Peyer's patch (tissue), 4 donors: Measurements from ENCODE around the gene AHRR. TPM values are rescaled to one million over a fixed set of nuclear protein-coding genes. Genes with fewer than 3 reads are reported as not detected.

Experiments used
- DNase-seq, 3 donors: peaks; one replicate each; pipeline ENCODE4 v3.0.0-alpha.2; 2017 to 2019
- H3K27ac ChIP-seq, 4 donors: fragments of 200-600 bp; sonication (generic); one replicate each; pipeline ENCODE4 v1.5.1; 2016 to 2019
- H3K27me3 ChIP-seq, 2 donors: fragments of 200-600 bp; sonication (generic); one replicate each; pipeline ENCODE4 v1.5.1; 2019
- H3K36me3 ChIP-seq, 3 donors: fragments of 200-600 bp; sonication (generic); one replicate each; pipeline ENCODE4 v1.5.1; 2016 to 2019
- H3K4me1 ChIP-seq, 4 donors: fragments of 200-600 bp; sonication (generic); one replicate each; pipeline ENCODE4 v1.5.1; 2016 to 2019
- H3K4me3 ChIP-seq, 4 donors: fragments of 200-600 bp; sonication (generic); 1 replicate in 3 of 4; 2 replicates in 1 of 4; pipeline ENCODE4 v1.5.1; 2016 to 2019; ENCODE audit warnings: mild to moderate bottlenecking in 1 of 4
- H3K9me3 ChIP-seq, 4 donors: fragments of 200-600 bp; sonication (generic); one replicate each; pipeline ENCODE4 v1.5.1; 2016 to 2019; ENCODE audit warnings: mild to moderate bottlenecking in 1 of 4
- POLR2A ChIP-seq, 2 donors: fragments of 450-650 bp; IDR thresholded peaks; one replicate each; pipeline ENCODE4 v1.5.1; 2017; ENCODE audit warnings: antibody characterized with exemption in 2 of 2, mild to moderate bottlenecking in 2 of 2, moderate library complexity in 2 of 2
- total RNA-seq, 4 donors: library from RNA; depleted of rRNA; stranded (reverse); fragments of >200 nt; gene quantifications; one replicate each; pipeline ENCODE4 v1.1.0, GENCODE V29; 2016
- TF ChIP-seq, protein P1 (sequence below), 6 experiments: fragments of 450-650 bp in 4 of 6; fragments of 200-600 bp in 2 of 6; sonication (generic) in 1 of 6; IDR thresholded peaks; one replicate each; pipeline ENCODE4 v1.5.1; 2017 to 2019; ENCODE audit warnings: antibody characterized with exemption in 6 of 6, mild to moderate bottlenecking in 3 of 6, moderate library complexity in 1 of 6

The AHRR gene
- total RNA-seq, 4 donors from 2014 or later = 1.6 to 28.1 (median 2.4) TPM

DNA sequence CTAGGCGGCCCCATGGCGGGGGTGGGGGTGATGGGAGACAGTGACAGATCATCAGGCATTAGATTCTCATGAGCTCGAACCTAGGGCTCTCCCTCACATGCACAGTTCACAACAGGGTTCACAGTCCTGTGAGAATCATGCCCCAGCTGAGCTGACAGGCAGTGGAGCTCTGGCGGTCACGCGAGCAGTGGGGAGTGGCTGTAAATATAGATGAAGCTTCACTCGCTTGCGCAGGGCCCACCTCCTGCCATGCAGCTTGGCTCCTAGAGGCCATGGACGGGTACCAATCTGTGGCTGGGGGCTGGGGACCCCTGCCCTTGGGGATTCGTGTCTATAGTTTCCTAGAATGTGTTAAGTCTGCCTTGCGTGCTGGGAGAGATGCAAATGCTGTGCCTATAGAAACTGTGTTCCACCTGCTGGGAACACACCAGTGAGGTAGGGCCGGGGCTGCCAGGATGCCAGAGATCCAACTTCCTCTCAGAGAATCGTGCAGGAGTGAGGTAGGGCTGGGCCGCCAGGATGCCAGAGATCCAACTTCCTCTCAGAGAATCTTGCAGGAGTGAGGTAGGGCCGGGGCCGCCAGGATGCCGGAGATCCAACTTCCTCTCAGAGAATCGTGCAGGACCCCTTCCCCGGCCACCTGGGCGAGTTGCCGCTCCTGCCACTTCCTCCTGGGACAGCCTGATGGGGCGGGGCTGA lies 107.4 kb downstream of the AHRR start:
- no peaks in the 10 kb centered on the region for H3K36me3 ChIP-seq
- no peaks in the 10 kb centered on the region for H3K9me3 ChIP-seq
- peak in 1 of 3 donors; percentile 29 for DNase-seq
- TF ChIP-seq POLR2A (IDR thresholded peaks at IDR 0.05) = no peak
- TF ChIP-seq, protein P1, sequence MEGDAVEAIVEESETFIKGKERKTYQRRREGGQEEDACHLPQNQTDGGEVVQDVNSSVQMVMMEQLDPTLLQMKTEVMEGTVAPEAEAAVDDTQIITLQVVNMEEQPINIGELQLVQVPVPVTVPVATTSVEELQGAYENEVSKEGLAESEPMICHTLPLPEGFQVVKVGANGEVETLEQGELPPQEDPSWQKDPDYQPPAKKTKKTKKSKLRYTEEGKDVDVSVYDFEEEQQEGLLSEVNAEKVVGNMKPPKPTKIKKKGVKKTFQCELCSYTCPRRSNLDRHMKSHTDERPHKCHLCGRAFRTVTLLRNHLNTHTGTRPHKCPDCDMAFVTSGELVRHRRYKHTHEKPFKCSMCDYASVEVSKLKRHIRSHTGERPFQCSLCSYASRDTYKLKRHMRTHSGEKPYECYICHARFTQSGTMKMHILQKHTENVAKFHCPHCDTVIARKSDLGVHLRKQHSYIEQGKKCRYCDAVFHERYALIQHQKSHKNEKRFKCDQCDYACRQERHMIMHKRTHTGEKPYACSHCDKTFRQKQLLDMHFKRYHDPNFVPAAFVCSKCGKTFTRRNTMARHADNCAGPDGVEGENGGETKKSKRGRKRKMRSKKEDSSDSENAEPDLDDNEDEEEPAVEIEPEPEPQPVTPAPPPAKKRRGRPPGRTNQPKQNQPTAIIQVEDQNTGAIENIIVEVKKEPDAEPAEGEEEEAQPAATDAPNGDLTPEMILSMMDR (IDR thresholded peaks at IDR 0.05) = no peak
- peaks cover 0 to 10% (median 0%) of the 10 kb centered on the region in 4 donors for H3K4me1 ChIP-seq
- H3K4me3 ChIP-seq = no peak overlapping the region
- H3K27me3 ChIP-seq = no peaks in the 10 kb centered on the region
- H3K27ac ChIP-seq = no peak overlapping the region

DNA sequence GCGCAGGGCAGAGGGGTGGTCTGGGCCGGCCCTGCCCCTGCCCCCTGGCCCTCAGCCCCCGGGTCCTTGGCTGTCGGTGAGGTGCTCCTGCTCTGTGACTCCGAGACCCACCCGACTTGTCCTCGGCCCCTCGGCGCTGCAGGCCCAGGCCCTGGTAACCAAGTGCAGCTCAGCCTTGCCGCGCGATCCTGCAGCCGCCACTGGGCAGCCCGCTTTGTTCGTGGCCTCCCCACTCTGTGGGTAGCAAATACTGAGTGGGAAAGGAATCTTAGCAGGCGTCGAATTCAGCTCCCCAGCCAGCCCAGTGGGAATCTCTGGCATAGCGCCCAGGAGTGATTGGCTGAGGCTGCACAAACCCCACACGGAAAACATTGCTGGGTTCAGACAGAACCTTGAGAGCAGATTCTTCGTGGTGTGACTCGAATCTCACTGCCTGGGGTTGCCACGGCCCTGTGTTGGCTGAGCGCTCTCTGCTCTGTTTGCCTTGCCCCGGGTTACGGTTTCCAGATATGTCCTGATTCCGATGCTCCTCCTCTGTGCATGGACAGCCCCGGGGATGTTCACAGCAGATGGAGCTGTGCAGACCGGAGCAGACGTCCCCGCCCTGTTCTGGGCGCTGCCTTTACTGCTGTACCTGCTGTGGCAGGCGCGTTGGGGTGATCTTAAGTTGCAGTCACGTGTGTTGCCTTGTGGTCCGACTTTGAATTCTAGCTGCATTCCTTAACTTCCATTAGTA lies 108.1 kb downstream of the AHRR start:
- TF ChIP-seq, protein P1 (IDR thresholded peaks at IDR 0.05) = no peak
- no peak for TF ChIP-seq POLR2A (IDR thresholded peaks at IDR 0.05)
- Histone ChIP-seq H3K4me3 (no peak overlapping the region), H3K9me3 (no peaks in the 10 kb centered on the region), H3K27ac (no peak overlapping the region), H3K4me1 (peaks cover 0 to 10% (median 0%) of the 10 kb centered on the region in 4 donors), H3K36me3 (no peaks in the 10 kb centered on the region), H3K27me3 (no peaks in the 10 kb centered on the region)
- DNase-seq = peak in 2 of 3 donors; percentile 49 to 67

GRCh38 chr5:430214-430925 lies 108.9 kb downstream of the AHRR start:
- DNase-seq = peak in 2 of 3 donors; percentile 38 to 43
- H3K4me3 ChIP-seq = no peak overlapping the region
- no peaks in the 10 kb centered on the region for H3K9me3 ChIP-seq
- no peaks in the 10 kb centered on the region for H3K27me3 ChIP-seq
- no peak overlapping the region for H3K27ac ChIP-seq
- no peak for TF ChIP-seq POLR2A (IDR thresholded peaks at IDR 0.05)
- TF ChIP-seq, protein P1 (IDR thresholded peaks at IDR 0.05) = no peak
- no peaks in the 10 kb centered on the region for H3K36me3 ChIP-seq
- peaks cover 0 to 10% (median 0%) of the 10 kb centered on the region in 4 donors for H3K4me1 ChIP-seq

DNA sequence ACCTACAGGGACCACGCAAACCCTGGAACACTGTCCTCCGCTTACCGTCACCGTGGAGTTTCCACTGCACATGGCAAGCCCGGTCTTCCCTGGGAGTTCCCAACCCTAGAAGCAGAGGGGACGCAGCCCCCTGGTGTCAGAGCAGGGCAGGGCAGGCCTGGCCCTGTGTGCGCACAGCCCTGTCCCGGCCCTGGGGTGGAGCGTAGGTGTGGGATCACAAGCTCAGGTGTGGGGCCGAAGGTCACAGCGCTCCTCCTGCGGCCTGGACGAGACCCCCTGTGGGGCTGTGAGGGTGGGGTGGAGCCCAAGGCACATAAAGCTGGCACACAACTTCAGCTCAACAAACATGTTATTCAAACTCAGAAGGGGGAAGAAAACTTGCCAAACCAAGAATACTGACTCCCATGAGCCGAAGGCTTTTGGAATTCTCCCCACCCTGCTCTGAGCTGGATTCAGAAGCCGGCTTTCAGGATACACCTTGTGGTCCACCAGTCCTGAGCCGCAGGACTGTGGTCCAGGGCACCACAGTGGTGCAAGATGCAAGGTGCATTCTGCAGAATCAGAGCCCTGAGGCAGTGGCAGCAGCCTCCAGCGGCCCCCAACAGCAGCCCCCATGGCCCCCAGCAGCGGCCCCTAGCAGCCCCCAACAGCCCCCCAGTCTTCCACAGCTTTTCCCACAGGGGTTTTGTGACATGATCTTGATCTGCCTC lies 109.6 kb downstream of the AHRR start:
- Histone ChIP-seq H3K36me3 (no peaks in the 10 kb centered on the region), H3K27ac (no peak overlapping the region), H3K9me3 (no peaks in the 10 kb centered on the region), H3K27me3 (no peaks in the 10 kb centered on the region), H3K4me1 (peaks cover 0 to 10% (median 0%) of the 10 kb centered on the region in 4 donors), H3K4me3 (no peak overlapping the region)
- TF ChIP-seq, protein P1 (IDR thresholded peaks at IDR 0.05) = peak; percentile 55 to 71 (median 60)
- no peak for TF ChIP-seq POLR2A (IDR thresholded peaks at IDR 0.05)
- DNase-seq = peak; percentile 48 to 77 (median 61)

- no peaks in the 10 kb centered on the region for H3K9me3 ChIP-seq
- H3K27ac ChIP-seq = no peak overlapping the region
These were observed 110.2 kb downstream of the AHRR start for GRCh38 chr5:431711-432050.

More at GRCh38 chr5:431711-432050, 110.2 kb downstream of the AHRR start:
- TF ChIP-seq, protein P1 (IDR thresholded peaks at IDR 0.05) = no peak
- no peak for TF ChIP-seq POLR2A (IDR thresholded peaks at IDR 0.05)
- DNase-seq = no peak
- H3K27me3 ChIP-seq = no peaks in the 10 kb centered on the region
- no peak overlapping the region for H3K4me3 ChIP-seq
- H3K36me3 ChIP-seq = no peaks in the 10 kb centered on the region
- H3K4me1 ChIP-seq = peaks cover 0 to 10% (median 0%) of the 10 kb centered on the region in 4 donors
